T-helper 22 cell (primary cell): Measurements from ENCODE around the gene GOPC.

Experiments used
- DNase-seq: peaks from one replicate; pipeline ENCODE4 v3.0.0-alpha.2; 2020; ENCODE audit warnings: low read depth

GOPC gene

DNA sequence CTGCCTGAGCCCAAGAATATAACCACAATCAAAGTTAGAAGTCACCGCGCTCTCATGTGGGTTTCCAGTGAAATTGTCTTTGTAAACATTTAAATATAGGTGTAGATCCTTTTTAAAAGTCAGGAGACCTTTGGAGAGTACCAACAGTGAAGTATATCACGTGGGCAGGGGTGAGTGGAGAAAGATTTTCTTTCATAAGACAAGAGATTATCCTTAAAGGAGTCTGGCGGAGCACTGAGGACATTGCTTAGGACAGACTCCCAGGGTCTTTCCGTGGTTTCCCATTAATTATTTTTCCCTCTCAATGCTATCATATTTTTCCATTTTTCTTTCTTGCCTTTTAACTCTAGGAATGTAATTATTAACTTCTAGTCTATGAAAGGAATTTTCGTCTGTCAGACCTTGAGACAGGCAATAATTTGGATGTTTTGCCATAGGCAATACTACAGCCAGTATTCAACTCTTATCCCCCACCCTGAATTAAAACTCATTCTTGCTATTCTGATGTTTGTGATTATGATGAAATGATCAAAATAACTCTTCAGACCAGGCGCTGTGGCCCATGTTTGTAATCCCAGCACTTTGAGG is 88.4 kb downstream of the GOPC start:
- DNase-seq = no peak

GRCh38 chr6:117512987-117513573 is 89.2 kb downstream of the GOPC start:
- DNase-seq = no peak

DNA sequence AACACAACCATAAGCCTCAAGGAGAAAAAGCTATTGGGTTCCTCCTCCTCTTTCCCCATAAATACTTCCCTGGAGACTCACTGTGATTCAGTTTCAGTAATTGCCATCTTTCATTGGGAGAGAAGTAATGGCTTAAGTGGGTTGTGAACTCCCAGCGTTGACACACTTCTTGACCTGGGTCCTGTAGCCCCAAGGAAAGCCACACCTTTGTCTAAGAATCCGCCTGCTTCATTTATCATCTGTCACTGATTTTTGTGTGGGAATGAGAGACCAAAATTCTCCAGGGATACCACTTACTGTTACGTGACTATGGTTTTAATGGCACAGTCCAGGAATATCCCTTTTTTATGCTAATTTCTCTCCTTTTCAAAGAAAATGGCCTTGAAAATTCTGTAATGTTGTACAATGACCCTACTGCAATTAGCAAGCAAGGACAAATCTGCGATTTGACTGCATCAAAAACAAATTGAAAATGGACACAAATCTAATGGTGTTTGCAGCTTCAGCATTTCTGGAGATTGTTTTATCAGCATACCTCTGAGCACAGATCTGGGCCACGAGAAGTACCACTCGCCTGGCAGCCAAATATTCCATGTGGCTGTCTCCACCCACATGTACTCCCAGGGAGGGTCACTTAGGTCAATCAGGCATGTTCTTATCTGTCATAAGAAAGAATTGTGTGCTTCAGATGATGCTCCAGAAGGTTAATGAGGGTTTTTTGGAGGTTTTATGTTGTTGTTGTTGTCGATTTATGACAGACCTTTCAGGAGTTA is 90.1 kb downstream of the GOPC start:
- DNase-seq = no peak
